ENCODE data around the gene VAV3. TPM values are rescaled to one million over a fixed set of nuclear protein-coding genes. Genes with fewer than 3 reads are reported as not detected.

Gene VAV3
- total and polyA plus RNA-seq, 2 donors from 2014 or later, result 61.6 to 87.5 TPM

DNA sequence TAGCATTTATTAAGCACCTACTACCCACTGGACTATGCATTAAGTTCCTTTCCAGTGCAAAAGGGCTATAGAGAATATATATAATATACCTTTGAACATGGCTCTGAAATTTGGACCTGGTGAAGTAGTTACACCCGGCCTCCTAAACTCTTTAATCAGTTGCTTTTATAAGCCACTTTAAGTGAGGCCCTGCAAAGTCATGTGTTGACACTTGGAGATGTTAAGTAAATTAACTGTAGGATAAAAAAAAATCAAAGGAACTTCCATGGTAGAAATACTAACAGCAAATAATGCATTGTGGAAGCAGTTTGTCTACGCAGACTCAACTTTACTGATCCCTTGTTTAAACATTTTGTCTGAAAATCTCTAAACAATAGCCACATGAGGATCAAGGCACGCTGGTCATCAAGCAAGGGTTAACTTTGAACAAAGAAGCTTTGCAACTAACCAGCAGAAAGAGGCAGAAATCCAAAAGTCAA is 283.9 kb downstream of the VAV3 start:
- no peak overlapping the region for H3K9ac ChIP-seq (ENCODE audit: low read length in 3 of 3)
- intact Hi-C loops (cut with DNase I), result no loop called here
- DNase-seq, result no peak
- no peaks in the 10 kb centered on the region for H3K27me3 ChIP-seq (ENCODE audit: control insufficient read depth, insufficient read depth, low read length)
- no peaks in the 10 kb centered on the region for H3K36me3 ChIP-seq (ENCODE audit: control insufficient read depth in 2 of 3, insufficient read depth in 3 of 3, low read length in 3 of 3)
- H3K27ac ChIP-seq (ENCODE audit: low read depth in 2 of 2, low read length in 2 of 2), result peak overlapping the region; percentile 30 to 45
- TF ChIP-seq, protein P1, sequence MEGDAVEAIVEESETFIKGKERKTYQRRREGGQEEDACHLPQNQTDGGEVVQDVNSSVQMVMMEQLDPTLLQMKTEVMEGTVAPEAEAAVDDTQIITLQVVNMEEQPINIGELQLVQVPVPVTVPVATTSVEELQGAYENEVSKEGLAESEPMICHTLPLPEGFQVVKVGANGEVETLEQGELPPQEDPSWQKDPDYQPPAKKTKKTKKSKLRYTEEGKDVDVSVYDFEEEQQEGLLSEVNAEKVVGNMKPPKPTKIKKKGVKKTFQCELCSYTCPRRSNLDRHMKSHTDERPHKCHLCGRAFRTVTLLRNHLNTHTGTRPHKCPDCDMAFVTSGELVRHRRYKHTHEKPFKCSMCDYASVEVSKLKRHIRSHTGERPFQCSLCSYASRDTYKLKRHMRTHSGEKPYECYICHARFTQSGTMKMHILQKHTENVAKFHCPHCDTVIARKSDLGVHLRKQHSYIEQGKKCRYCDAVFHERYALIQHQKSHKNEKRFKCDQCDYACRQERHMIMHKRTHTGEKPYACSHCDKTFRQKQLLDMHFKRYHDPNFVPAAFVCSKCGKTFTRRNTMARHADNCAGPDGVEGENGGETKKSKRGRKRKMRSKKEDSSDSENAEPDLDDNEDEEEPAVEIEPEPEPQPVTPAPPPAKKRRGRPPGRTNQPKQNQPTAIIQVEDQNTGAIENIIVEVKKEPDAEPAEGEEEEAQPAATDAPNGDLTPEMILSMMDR (IDR thresholded peaks at IDR 0.05; ENCODE audit: borderline replicate concordance, extremely low read depth, insufficient read depth), result no peak
- peaks cover 0 to 31% (median 3%) of the 10 kb centered on the region in 3 donors for H3K4me1 ChIP-seq (ENCODE audit: control insufficient read depth in 2 of 3, insufficient read depth in 2 of 3, low read depth in 1 of 3, low read length in 3 of 3)
- no peaks in the 10 kb centered on the region for H3K9me3 ChIP-seq (ENCODE audit: control insufficient read depth in 2 of 3, insufficient read depth in 1 of 3, low read length in 3 of 3)
- peak overlapping the region in 2 of 3 donors; percentile 2 to 32 for H3K4me3 ChIP-seq (ENCODE audit: low read length in 3 of 3)
- FAIRE-seq, result no peak

- no peak overlapping the region for H3K9ac ChIP-seq (ENCODE audit: low read length in 3 of 3)
- no peaks in the 10 kb centered on the region for H3K9me3 ChIP-seq (ENCODE audit: control insufficient read depth in 2 of 3, insufficient read depth in 1 of 3, low read length in 3 of 3)
- peaks cover 0 to 31% (median 3%) of the 10 kb centered on the region in 3 donors for H3K4me1 ChIP-seq (ENCODE audit: control insufficient read depth in 2 of 3, insufficient read depth in 2 of 3, low read depth in 1 of 3, low read length in 3 of 3)
- no peaks in the 10 kb centered on the region for H3K36me3 ChIP-seq (ENCODE audit: control insufficient read depth in 2 of 3, insufficient read depth in 3 of 3, low read length in 3 of 3)
- H3K27me3 ChIP-seq (ENCODE audit: control insufficient read depth, insufficient read depth, low read length), result no peaks in the 10 kb centered on the region
- FAIRE-seq, result no peak
- TF ChIP-seq, protein P1 (IDR thresholded peaks at IDR 0.05; ENCODE audit: borderline replicate concordance, extremely low read depth, insufficient read depth), result no peak
- intact Hi-C loops (cut with DNase I), result no loop called here
- H3K4me3 ChIP-seq (ENCODE audit: low read length in 3 of 3), result peak overlapping the region in 2 of 3 donors; percentile 2 to 32
- no peak for DNase-seq
- H3K27ac ChIP-seq (ENCODE audit: low read depth in 2 of 2, low read length in 2 of 2), result peak overlapping the region in 1 of 2 donors; percentile 45
These were observed 284.4 kb downstream of the VAV3 start for GRCh38 chr1:107680579-107680985.

DNA sequence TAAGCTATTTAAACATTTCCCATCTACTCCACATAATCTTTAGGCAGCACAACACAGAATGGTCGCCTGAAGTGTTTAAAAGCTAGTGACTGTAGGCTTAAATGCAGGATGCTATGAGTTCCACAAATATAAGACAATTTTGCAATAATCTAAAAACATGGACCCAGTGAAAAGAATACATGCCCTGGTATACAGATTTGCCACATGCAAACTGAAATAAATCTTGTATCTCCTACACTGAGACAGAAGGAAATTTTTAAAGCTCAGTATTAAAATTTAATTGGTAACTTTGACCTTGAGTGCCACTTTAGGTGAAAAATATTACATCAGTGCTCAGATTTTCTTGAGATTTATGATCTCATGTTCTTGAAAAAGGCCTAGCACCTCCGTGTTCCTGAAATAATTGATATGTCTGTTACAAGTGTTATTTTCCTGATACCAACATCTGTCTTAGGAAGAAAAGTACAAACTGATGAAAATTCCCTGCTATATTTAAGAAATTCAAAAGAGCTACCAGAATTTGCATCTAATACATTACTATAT is 285.5 kb downstream of the VAV3 start:
- Histone ChIP-seq H3K4me3 (ENCODE audit: low read length in 3 of 3) (peak overlapping the region in 1 of 3 donors; percentile 9), H3K27ac (ENCODE audit: low read depth in 2 of 2, low read length in 2 of 2) (peak overlapping the region in 1 of 2 donors; percentile 28), H3K27me3 (ENCODE audit: control insufficient read depth, insufficient read depth, low read length) (no peaks in the 10 kb centered on the region), H3K36me3 (ENCODE audit: control insufficient read depth in 2 of 3, insufficient read depth in 3 of 3, low read length in 3 of 3) (peaks cover 0 to 3% (median 2%) of the 10 kb centered on the region in 3 donors), H3K9ac (ENCODE audit: low read length in 3 of 3) (no peak overlapping the region), H3K4me1 (ENCODE audit: control insufficient read depth in 2 of 3, insufficient read depth in 2 of 3, low read depth in 1 of 3, low read length in 3 of 3) (peaks cover 0 to 31% (median 3%) of the 10 kb centered on the region in 3 donors), H3K9me3 (ENCODE audit: control insufficient read depth in 2 of 3, insufficient read depth in 1 of 3, low read length in 3 of 3) (peaks cover 0 to 5% (median 0%) of the 10 kb centered on the region in 3 donors)
- intact Hi-C loops (cut with DNase I), result no loop called here
- DNase-seq (no peak), FAIRE-seq (no peak)
- TF ChIP-seq, protein P1 (IDR thresholded peaks at IDR 0.05; ENCODE audit: borderline replicate concordance, extremely low read depth, insufficient read depth), result no peak
